Esophagus muscularis mucosa (tissue), 3 donors: ENCODE results near the gene ANO4.

ENCODE experiments used
- CTCF ChIP-seq, 3 experiments: fragments of 200-600 bp in 2 of 3; fragments of 450-650 bp in 1 of 3; sonication (generic) in 2 of 3; IDR thresholded peaks; one replicate each; pipeline ENCODE4 v1.5.1; 2017 to 2019; ENCODE audit warnings: antibody characterized with exemption in 3 of 3, mild to moderate bottlenecking in 2 of 3, moderate library complexity in 1 of 3
- EP300 ChIP-seq: sonication (generic); formaldehyde crosslinking; IDR thresholded peaks from one replicate; pipeline ENCODE4 v1.6.1; 2017; ENCODE audit warnings: antibody characterized with exemption

DNA sequence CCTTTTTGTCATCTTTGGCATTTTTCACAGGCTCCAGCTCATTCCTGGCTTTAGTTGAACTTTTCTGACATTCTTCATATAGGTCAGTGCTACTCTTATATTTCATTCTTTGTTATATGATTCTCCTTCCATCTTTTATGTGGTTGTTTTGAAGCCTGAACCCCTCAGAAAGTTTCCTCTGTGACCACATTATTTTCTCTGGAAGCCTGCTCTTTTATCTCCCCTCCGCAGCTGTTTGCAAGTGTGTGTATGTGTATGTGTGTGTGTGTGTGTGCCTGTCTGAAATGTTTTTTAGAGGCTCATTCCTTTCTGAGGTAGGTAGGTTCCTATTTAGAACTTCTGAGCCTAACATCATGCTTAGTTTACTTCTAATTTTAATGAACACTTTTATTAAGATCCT, 47.6 kb downstream of the ANO4 start:
- no peak for TF ChIP-seq CTCF (IDR thresholded peaks at IDR 0.05)
- TF ChIP-seq EP300 = no peak
